Activated naive CD4-positive, alpha-beta T cell treated with anti-CD3 and anti-CD28 coated beads, Interleukin-2, amount 50 U/mL, for 24 hours (primary cell): ENCODE data around the gene SEC16A.
A peak's percentile ranks its signal among the peaks of the same experiment; 100 is the strongest.

Source experiments
- H3K27ac Mint-ChIP-seq: one replicate; pipeline ENCODE4 v1.8.0; 2021; ENCODE audit warnings: mild to moderate bottlenecking, mixed read lengths
- H3K27me3 Mint-ChIP-seq: one replicate; pipeline ENCODE4 v1.8.0; 2021; ENCODE audit warnings: mixed read lengths
- H3K36me3 Mint-ChIP-seq: one replicate; pipeline ENCODE4 v1.8.0; 2021; ENCODE audit warnings: mixed read lengths
- H3K4me1 Mint-ChIP-seq: one replicate; pipeline ENCODE4 v1.8.0; 2021; ENCODE audit warnings: mixed read lengths
- H3K4me3 Mint-ChIP-seq: one replicate; pipeline ENCODE4 v1.8.0; 2021; ENCODE audit warnings: mild to moderate bottlenecking, mixed read lengths
- H3K9me3 Mint-ChIP-seq: one replicate; pipeline ENCODE4 v1.8.0; 2021; ENCODE audit warnings: mixed read lengths

SEC16A gene

DNA sequence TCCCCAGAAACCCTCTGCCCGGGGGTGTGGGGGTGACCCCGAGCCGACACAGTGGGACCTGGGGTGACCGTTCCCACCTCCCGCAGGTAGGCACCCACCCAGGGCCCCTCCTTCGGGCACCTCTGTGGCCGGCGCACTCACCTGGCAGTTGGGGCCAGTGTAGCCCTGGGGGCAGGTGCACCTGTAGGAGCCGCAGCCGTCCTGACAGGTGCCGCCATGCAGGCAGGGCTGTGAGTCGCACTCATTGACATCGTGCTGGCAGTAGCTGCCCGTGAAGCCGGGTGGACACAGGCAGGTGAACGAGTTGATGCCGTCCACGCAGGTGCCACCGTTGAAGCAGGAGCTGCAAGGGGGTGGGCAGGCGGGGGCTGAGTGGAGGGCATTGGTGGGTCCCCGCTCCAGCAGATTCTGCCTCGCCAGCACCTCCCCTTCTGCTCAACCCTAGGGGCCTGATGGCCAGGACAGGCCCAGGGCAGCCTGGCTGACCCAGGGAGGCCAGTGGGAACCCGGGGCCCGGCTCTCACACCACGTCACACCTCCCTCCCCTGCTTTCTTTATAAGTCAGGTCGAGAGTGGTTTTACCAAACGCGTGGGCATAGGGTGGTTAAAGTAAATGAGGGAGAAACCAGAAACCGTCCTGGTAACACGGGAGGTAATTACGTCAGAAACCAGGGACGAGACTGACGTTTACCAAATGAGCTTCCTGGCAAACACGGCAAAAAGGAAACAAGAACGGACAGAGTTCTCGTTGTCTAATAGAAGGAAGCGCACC, 26.1 kb upstream of the SEC16A start:
- no peak overlapping the region for H3K27ac Mint-ChIP-seq
- no peaks in the 10 kb centered on the region for H3K4me1 Mint-ChIP-seq
- no peaks in the 10 kb centered on the region for H3K36me3 Mint-ChIP-seq
- H3K9me3 Mint-ChIP-seq = no peaks in the 10 kb centered on the region
- no peaks in the 10 kb centered on the region for H3K27me3 Mint-ChIP-seq
- H3K4me3 Mint-ChIP-seq = no peak overlapping the region

DNA sequence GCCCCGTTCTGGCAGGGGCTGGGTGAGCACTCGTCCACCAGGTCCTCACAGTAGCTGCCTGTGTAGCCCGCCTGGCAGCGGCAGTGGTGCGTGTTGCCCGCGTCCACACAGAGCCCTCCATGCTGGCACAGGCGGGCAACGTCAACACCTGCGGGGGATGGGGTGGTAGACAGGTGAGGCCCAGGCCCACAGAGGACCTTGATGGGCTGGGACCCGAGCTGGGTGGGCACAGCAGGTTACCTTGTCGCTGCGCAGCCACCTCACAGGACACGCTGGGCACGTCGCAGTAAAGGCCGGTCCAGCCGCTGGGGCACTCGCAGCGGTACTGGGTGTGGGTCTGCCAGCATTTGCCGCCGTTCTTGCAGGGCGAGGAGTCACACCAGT, 25.1 kb upstream of the SEC16A start:
- Mint-ChIP-seq H3K27me3 (no peaks in the 10 kb centered on the region), H3K9me3 (no peaks in the 10 kb centered on the region), H3K27ac (no peak overlapping the region), H3K36me3 (no peaks in the 10 kb centered on the region), H3K4me3 (no peak overlapping the region), H3K4me1 (no peaks in the 10 kb centered on the region)

DNA sequence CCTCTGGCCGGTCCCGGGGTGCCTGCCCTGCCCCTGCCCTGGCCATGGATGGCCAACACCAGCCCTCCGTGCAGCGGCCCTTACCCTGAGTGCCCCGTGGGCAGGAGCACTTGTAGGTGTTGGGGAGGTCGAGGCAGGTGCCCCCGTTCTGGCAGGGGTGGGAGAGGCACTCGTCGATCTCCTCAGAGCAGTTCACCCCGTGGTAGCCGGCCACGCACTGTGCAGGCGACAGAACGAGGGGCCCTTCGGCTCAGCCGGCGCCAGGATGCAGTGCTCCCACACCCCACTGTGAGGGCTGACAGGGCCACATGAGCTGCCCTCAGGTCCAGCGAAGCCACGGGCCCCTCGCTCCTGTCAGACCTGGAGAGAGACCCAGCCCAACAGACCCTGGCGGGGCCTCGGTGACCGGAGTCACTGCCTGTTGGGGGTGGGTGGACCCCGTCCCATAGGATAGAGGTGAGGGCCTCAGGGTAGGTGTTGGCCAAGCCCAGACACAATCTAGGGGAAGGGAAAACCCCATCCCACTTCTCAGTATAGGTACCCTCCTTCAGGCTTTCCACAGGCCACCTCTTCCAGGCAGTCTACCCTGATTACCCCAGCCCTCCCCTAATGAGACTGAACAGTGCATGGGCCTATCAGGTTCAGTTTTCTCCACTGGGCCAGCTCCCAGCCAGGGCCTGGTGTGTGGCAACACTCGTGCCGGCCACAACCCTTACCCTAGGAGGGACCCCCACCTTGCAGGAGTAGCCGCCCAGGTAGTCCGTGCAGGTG, 24.6 kb upstream of the SEC16A start:
- H3K36me3 Mint-ChIP-seq = no peaks in the 10 kb centered on the region
- H3K4me3 Mint-ChIP-seq = no peak overlapping the region
- no peaks in the 10 kb centered on the region for H3K9me3 Mint-ChIP-seq
- no peaks in the 10 kb centered on the region for H3K27me3 Mint-ChIP-seq
- no peak overlapping the region for H3K27ac Mint-ChIP-seq
- H3K4me1 Mint-ChIP-seq = no peaks in the 10 kb centered on the region

DNA sequence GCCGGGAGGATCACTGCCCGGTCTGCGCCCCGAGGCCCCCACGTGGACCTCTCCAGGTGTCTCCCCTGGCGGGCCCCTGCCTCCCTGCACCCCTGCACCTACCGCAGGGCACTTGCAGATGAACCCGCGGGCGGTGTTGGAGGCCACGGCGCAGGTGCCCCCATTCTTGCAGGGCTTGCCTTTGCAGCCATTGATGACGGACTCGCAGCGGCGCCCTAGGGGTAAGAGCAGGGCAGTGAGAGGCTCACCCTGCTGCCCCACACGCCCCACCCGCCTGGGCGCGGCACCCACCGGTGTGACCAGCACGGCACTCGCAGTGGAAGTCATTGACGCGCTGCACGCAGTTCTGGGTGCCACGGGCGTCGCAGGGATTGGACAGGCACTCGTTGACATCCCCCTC, 23.6 kb upstream of the SEC16A start:
- Mint-ChIP-seq H3K4me3 (no peak overlapping the region), H3K4me1 (no peaks in the 10 kb centered on the region), H3K9me3 (no peaks in the 10 kb centered on the region), H3K27ac (no peak overlapping the region), H3K27me3 (no peaks in the 10 kb centered on the region), H3K36me3 (no peaks in the 10 kb centered on the region)

DNA sequence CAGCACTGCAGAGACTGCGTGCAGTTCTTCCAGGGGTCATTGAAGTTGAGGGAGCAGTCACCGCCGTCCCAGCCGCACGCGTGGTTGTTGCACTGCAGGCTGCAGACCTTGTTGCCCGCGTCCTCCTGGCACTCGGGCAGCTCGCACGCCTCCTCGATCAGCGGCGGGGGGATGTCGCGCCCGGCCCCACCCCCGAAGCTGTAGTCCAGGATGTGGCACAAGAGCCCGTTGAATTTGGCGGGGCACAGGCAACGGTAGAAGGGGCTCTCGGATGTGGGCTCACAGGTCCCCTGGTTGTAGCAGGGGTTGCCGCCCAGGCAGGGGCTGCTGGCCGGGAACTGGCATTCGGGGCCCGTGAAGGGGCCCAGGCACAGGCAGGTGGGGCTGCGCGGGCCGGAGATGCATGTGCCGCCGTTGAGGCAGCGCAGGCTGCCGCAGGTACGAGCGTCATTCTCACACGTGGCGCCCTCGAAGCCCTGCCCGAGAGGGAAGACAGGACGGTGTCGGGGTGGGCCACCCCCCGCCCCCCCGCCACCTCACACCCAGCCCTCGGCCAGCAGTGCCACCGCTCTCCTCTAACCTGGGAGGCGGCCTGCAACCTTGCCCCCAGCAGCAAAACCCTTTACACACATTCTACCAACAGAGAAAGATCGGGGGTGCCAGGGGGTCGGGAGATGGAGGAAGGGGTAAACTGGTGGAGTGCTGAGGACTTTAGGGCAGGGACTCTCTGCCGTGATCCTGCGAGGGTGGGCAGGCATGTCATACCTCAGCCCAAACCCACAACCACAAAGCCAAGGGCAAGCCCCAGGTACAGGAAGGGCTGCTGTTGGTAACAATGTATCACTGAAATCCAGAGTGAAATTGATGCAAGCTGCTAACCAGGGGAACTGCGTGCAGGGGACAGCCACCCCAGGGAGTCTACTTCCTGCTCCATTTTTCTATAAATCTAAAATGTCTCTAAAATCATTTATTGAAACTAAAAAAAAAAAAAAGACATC, 22.9 kb upstream of the SEC16A start:
- no peak overlapping the region for H3K27ac Mint-ChIP-seq
- no peak overlapping the region for H3K4me3 Mint-ChIP-seq
- peaks cover 1% of the 10 kb centered on the region for H3K36me3 Mint-ChIP-seq
- H3K27me3 Mint-ChIP-seq = no peaks in the 10 kb centered on the region
- H3K4me1 Mint-ChIP-seq = no peaks in the 10 kb centered on the region
- no peaks in the 10 kb centered on the region for H3K9me3 Mint-ChIP-seq

DNA sequence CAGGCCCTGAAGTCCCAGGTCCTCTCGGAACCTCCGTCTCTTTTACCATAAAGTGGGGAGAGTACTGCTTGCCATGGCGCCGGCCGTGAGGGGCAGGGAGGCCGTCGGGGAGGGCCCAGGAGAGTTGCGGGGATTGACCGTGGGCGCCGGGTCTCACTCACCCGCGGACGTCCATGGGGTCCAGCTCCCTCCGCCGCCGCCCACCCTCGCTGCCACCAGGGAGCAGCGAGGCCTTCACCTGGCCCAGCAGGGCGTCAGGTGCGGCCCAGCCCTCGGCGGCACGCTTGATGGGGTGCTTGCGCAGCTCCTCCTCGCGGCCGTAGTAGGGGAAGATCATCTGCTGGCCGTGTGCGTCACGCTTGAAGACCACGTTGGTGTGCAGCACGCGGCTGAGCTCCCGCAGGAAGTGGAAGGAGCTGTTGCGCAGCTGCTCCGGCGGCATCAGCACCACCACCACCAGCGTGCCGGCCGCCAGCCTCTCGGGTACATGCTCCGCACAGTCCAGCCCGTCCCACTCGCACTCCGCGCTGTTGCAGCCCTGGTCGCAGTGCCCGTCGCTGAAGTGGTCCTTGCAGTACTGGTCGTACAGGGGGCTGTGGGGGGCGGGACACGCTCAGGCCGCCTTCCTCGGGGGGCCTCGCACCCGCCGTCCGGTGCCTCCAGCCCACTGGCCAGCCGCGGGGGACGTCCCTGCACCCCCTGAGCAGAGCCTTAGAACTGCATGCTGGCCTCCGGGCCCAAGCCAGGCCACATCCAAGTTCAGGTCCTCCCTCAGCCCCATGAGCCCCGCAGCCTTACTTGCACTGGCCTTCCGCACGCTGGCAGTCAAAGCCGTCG, 21.9 kb upstream of the SEC16A start:
- Mint-ChIP-seq H3K9me3 (no peaks in the 10 kb centered on the region), H3K4me1 (no peaks in the 10 kb centered on the region), H3K27me3 (no peaks in the 10 kb centered on the region), H3K27ac (no peak overlapping the region), H3K36me3 (peaks cover 1% of the 10 kb centered on the region), H3K4me3 (no peak overlapping the region)

DNA sequence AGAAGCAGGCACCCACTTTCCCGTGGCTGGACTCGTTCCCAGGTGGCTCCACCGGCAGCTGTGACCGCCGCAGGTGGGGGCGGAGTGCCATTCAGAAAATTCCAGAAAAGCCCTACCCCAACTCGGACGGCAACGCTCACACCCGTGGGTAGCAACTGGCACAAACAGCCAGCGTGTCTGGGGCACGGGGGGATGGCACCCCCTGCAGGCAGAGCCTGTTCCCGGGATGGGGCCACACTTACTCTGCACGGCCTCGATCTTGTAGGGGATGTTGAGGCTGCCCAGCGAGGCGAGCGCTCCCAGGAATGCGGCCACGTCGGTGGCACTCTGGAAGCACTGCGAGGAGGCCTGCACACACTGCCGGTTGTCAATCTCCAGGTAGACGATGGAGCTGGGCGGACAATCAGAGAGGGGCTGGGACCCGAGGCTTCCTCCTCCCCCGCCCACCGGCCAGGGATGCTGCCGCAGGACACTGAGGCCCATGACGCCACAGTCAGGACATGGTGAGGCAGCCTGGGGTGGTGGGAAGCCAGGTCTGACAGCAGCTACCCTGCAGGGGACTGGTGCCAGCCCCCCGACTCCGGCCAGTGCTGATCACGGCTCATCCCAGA, 20.2 kb upstream of the SEC16A start:
- no peak overlapping the region for H3K27ac Mint-ChIP-seq
- peaks cover 1% of the 10 kb centered on the region for H3K36me3 Mint-ChIP-seq
- no peaks in the 10 kb centered on the region for H3K27me3 Mint-ChIP-seq
- H3K4me3 Mint-ChIP-seq = no peak overlapping the region
- no peaks in the 10 kb centered on the region for H3K9me3 Mint-ChIP-seq
- H3K4me1 Mint-ChIP-seq = no peaks in the 10 kb centered on the region

DNA sequence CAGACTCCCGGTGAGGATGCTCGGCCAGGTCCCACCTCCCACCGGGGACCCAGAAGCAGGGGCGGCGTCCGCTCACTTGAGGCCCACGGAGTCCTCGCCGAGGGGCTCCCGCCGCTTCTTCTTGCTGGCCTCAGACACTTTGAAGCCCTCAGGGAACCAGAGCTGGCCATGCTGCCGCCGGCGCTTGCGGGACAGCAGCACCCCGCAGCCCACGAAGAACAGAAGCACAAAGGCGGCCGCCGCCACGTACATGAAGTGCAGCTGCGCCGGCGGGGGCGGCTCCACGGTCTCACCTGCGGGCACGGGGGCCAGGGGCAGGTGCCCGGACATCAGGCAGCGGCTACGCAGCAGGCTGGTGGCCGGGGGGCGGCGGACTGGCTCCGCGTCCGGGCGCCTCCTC, 19.4 kb upstream of the SEC16A start:
- H3K27me3 Mint-ChIP-seq = no peaks in the 10 kb centered on the region
- H3K27ac Mint-ChIP-seq = no peak overlapping the region
- no peaks in the 10 kb centered on the region for H3K4me1 Mint-ChIP-seq
- H3K36me3 Mint-ChIP-seq = peaks cover 1% of the 10 kb centered on the region
- no peak overlapping the region for H3K4me3 Mint-ChIP-seq
- no peaks in the 10 kb centered on the region for H3K9me3 Mint-ChIP-seq

DNA sequence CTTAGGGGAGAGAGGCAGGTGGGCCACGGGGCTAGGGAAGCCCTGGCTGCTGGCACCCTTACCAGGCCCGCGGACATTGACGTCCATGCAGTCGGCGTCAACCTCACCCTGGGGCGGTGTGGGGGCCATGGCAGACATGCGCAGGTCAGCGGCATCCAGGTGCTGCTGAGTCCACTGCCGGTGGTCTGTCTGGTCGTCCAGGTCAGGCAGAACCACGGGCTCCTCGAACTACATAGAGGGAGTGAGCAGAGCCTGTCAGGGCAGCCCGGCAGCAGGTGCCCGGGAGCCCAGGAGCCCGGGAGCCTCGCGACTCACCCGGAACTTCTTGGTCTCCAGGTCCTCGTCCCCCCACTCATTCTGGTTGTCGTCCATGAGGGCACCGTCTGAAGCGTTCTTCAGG, 18.8 kb upstream of the SEC16A start:
- Mint-ChIP-seq H3K36me3 (peaks cover 1% of the 10 kb centered on the region), H3K4me1 (no peaks in the 10 kb centered on the region), H3K27ac (peak overlapping the region; percentile 55), H3K9me3 (no peaks in the 10 kb centered on the region), H3K27me3 (no peaks in the 10 kb centered on the region), H3K4me3 (no peak overlapping the region)

DNA sequence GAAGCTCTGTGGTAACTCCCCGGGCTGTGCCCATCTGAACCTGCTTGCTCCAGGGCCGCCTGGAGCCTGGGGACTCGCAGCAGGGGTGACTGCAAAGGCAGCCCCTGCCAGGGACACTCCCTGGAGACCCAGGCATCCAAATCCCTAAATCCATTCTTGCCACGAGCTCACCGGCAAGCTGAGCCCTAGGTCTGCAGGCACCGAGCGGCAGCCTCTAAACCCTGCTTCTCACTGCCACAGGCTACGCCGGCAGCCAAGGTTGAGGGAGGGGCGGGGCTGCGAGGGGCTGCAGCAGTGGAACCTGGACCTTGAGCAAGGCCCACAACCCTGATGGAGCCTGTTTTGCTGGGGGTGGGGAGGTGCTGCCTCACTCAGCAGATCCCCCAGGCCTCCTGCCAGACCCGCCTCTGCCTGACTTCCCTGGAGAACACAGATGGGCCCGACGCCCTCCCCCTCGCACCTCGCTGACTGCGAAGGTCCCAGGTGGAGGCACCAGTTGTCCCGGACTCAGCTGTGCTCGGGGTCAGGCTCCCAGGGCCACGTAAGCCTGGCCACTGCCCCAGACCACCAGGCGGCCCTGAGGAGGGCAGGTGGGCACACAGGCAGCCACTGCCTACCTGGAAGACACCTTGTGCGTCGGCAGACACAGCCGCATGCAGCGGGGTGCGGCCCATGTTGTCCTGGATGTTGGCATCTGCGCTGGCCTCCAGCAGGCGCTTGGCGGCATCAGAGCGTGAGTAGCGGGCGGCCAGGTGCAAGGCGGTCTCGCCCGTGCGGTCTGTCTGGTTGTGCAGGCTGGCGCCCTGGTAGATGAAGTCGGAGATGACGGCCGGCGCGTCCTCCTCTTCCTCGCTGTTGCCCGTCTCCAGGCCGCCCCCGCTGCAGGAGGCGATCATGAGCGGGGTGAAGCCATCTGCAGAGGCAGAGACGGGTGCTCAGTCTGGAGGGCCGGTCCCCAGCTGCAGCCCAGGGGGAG, 17.4 kb upstream of the SEC16A start:
- H3K9me3 Mint-ChIP-seq = no peaks in the 10 kb centered on the region
- H3K4me3 Mint-ChIP-seq = no peak overlapping the region
- peaks cover 1% of the 10 kb centered on the region for H3K36me3 Mint-ChIP-seq
- no peaks in the 10 kb centered on the region for H3K4me1 Mint-ChIP-seq
- H3K27ac Mint-ChIP-seq = peak overlapping the region; percentile 46
- H3K27me3 Mint-ChIP-seq = no peaks in the 10 kb centered on the region

DNA sequence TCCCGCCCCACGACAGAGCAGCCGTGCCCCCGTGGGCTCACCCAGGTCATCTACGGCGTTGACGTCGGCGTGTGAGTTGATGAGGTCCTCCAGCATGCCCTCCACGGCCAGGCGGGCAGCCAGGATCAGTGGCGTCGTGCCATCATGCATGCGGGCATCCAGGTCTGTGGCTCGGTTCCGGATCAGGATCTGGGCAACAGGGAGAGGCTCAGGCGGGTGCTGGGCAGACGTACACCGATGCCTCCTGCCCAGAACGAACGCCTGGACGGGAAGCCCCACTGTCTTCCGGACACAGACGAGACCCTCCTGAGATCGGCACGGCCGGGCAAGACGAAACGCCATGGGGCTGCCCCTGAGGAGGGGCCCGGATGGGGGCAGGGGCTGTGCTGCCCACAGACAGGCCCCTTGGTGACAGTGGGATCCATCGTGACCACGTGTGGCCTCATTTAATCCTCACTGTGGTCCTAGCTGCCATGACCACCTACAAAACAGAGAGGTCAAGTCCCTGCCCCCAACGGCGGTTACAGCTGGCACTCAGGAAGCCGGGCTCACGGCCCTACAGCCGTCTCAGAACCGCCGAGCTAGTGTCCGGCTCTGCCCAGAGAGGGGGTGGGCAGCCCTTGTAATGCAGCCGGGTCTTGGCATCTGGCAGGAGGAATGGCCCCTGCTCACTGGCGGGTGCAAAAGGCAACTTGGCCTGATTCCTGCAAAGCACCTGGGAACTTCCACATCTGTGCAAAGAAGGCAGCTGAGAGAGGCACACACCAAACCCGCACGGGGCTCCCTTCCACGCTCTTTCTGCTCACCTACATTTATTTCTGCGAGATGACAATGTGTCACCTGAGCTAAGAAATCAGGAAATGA, 16.5 kb upstream of the SEC16A start:
- Mint-ChIP-seq H3K9me3 (no peaks in the 10 kb centered on the region), H3K27ac (peak overlapping the region; percentile 46), H3K27me3 (no peaks in the 10 kb centered on the region), H3K36me3 (peaks cover 1% of the 10 kb centered on the region), H3K4me1 (no peaks in the 10 kb centered on the region), H3K4me3 (no peak overlapping the region)

DNA sequence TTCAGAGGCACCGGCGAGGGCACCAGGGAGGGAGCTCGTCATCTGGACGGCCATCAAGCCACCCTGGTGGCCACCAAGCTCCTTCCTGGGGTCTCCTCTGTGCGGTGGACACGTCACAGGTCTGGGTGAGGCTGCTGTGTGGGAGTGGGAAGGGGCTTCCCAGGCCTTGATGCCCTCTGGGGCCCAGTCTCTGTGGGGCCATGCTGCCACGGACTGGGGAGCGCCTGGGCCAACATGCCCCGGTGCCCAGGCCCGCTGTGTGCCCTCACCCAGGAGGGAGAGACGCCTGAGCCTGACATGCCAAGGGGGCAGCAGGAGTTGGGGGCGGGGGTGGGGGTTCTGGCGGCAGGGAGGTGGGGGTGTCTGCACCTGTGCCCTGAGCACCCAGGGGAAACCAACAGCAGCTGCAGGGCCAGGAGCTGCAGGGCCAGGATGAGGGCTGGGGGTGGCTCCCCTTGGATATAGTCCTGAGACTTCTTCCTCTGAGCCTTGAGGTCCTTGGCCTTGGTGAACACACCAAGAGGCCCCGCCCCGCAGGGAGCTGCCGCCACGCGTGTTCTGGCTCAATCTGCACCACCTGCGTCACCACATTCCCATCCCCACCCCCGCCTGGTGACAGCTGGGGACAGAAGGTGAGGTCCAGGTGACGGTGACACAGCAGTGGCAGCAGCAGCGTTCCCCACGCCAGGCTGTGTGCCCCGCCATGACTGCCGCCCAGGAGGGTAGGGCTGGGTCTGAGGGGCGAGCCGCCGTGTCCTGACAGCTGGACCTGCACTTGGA, 15.3 kb upstream of the SEC16A start:
- Mint-ChIP-seq H3K27me3 (no peaks in the 10 kb centered on the region), H3K36me3 (peaks cover 1% of the 10 kb centered on the region), H3K4me1 (no peaks in the 10 kb centered on the region), H3K9me3 (no peaks in the 10 kb centered on the region), H3K4me3 (no peak overlapping the region), H3K27ac (no peak overlapping the region)
